ENCODE results near the gene NTSR1.

DNA sequence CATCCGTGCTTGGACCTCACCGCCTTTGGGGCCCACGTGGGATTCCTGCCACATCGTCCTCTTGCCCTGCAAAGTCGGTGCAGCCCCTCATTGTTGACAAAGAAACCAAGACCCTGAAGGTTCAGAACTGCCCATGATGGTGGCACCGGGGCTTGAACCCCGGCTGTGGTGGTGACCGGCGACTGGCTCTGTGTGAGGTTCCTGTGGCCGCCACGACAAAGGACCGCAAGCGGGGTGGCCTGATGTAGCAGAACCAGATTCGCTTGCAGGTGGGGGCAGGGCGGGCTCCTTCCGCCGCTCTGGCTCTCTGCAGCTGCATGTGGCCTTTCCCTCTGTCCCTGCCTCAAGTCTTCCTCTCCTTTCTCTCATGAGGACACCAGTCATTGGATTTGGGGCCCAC lies 37.6 kb upstream of the NTSR1 start:
- TF ChIP-seq, protein P1, sequence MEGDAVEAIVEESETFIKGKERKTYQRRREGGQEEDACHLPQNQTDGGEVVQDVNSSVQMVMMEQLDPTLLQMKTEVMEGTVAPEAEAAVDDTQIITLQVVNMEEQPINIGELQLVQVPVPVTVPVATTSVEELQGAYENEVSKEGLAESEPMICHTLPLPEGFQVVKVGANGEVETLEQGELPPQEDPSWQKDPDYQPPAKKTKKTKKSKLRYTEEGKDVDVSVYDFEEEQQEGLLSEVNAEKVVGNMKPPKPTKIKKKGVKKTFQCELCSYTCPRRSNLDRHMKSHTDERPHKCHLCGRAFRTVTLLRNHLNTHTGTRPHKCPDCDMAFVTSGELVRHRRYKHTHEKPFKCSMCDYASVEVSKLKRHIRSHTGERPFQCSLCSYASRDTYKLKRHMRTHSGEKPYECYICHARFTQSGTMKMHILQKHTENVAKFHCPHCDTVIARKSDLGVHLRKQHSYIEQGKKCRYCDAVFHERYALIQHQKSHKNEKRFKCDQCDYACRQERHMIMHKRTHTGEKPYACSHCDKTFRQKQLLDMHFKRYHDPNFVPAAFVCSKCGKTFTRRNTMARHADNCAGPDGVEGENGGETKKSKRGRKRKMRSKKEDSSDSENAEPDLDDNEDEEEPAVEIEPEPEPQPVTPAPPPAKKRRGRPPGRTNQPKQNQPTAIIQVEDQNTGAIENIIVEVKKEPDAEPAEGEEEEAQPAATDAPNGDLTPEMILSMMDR (conservative IDR thresholded peaks at IDR 0.05; ENCODE audit: low read depth in 2 of 2) = no peak
- TF ChIP-seq EZH2phosphoT487 (IDR thresholded peaks at IDR 0.05; ENCODE audit: unreplicated experiment) = no peak
- TF ChIP-seq EZH2 (IDR thresholded peaks at IDR 0.05; ENCODE audit: low read depth, unreplicated experiment) = no peak
- TF ChIP-seq, protein P2, sequence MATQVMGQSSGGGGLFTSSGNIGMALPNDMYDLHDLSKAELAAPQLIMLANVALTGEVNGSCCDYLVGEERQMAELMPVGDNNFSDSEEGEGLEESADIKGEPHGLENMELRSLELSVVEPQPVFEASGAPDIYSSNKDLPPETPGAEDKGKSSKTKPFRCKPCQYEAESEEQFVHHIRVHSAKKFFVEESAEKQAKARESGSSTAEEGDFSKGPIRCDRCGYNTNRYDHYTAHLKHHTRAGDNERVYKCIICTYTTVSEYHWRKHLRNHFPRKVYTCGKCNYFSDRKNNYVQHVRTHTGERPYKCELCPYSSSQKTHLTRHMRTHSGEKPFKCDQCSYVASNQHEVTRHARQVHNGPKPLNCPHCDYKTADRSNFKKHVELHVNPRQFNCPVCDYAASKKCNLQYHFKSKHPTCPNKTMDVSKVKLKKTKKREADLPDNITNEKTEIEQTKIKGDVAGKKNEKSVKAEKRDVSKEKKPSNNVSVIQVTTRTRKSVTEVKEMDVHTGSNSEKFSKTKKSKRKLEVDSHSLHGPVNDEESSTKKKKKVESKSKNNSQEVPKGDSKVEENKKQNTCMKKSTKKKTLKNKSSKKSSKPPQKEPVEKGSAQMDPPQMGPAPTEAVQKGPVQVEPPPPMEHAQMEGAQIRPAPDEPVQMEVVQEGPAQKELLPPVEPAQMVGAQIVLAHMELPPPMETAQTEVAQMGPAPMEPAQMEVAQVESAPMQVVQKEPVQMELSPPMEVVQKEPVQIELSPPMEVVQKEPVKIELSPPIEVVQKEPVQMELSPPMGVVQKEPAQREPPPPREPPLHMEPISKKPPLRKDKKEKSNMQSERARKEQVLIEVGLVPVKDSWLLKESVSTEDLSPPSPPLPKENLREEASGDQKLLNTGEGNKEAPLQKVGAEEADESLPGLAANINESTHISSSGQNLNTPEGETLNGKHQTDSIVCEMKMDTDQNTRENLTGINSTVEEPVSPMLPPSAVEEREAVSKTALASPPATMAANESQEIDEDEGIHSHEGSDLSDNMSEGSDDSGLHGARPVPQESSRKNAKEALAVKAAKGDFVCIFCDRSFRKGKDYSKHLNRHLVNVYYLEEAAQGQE (IDR thresholded peaks at IDR 0.05; ENCODE audit: unreplicated experiment) = no peak
- no peak for TF ChIP-seq JUNB (IDR thresholded peaks at IDR 0.05; ENCODE audit: unreplicated experiment)
- no peak for TF ChIP-seq POLR2AphosphoS5 (IDR thresholded peaks at IDR 0.05; ENCODE audit: low read depth)
- TF ChIP-seq CREB1 (CRISPR knock-in tag; IDR thresholded peaks at IDR 0.05; ENCODE audit: low read depth) = no peak

All from GM23338 (cell line).